ENCODE measurements around the gene GGTLC1. TPM values are rescaled to one million over a fixed set of nuclear protein-coding genes. Genes with fewer than 3 reads are reported as not detected.

Gene GGTLC1
- total RNA-seq, 4 donors from 2014 or later: not detected

DNA sequence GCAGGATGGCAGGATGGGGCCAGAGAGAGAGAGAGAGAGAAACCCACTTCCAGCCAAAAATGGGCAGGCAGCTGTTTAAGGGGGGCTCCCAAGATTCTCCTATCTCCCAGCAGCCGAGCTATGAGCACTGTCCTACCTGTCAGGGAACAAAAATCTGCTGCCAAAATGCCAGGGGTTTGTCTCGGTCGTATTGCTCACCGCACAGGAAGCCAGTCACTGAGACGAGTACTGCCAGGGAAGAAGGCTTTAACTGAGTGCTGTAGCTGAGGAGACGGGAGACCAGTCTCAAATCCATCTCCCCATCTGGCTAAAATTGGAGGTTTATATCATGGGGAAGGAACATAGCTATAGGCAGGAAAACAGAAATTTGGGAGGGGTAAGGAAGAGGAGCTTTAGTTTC, 22.3 kb downstream of the GGTLC1 start:
- Histone ChIP-seq H3K27ac (no peak overlapping the region), H3K9me3 (no peaks in the 10 kb centered on the region), H3K4me1 (no peaks in the 10 kb centered on the region), H3K36me3 (no peaks in the 10 kb centered on the region), H3K4me3 (no peak overlapping the region), H3K27me3 (no peaks in the 10 kb centered on the region)
- in situ Hi-C loops (cut with MboI; ENCODE audit: low sequenced_read_pairs in 4 of 4) (loop anchor here in 1 of 4 donors (25.0 kb wide), 1 partner anchor 279 kb away; the partner anchor contains the start of gene CST4), intact Hi-C loops (cut with DNase I; ENCODE audit: low total_unique reads) (no loop called here)
- ATAC-seq (no peak), DNase-seq (no peak)
- TF ChIP-seq, protein P1, sequence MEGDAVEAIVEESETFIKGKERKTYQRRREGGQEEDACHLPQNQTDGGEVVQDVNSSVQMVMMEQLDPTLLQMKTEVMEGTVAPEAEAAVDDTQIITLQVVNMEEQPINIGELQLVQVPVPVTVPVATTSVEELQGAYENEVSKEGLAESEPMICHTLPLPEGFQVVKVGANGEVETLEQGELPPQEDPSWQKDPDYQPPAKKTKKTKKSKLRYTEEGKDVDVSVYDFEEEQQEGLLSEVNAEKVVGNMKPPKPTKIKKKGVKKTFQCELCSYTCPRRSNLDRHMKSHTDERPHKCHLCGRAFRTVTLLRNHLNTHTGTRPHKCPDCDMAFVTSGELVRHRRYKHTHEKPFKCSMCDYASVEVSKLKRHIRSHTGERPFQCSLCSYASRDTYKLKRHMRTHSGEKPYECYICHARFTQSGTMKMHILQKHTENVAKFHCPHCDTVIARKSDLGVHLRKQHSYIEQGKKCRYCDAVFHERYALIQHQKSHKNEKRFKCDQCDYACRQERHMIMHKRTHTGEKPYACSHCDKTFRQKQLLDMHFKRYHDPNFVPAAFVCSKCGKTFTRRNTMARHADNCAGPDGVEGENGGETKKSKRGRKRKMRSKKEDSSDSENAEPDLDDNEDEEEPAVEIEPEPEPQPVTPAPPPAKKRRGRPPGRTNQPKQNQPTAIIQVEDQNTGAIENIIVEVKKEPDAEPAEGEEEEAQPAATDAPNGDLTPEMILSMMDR (IDR thresholded peaks at IDR 0.05 in 4 of 5, conservative IDR thresholded peaks at IDR 0.05 in 1 of 5): no peak
- no peak for TF ChIP-seq POLR2A (IDR thresholded peaks at IDR 0.05)

DNA sequence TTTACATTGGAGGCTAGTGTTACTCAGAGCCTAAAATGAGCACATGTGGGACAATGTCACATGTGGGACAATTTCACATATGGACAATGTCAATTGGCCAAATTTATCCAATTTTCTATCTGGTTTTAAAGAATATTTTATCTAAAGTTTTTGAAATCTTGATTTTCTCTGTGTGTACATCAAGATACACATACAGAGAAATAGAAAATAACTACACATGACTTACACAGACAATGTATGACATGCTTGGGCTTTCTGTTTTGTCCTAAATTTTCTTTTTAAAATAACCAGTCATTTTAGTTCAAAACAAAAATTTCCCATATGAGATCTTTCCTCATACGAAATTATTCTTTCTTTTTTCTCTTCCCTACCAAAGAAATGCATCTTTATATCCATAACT, 24.6 kb downstream of the GGTLC1 start:
- Histone ChIP-seq H3K4me1 (no peaks in the 10 kb centered on the region), H3K36me3 (no peaks in the 10 kb centered on the region), H3K4me3 (no peak overlapping the region), H3K27me3 (no peaks in the 10 kb centered on the region), H3K9me3 (no peaks in the 10 kb centered on the region), H3K27ac (no peak overlapping the region)
- no peak for TF ChIP-seq POLR2A (IDR thresholded peaks at IDR 0.05)
- TF ChIP-seq, protein P1 (IDR thresholded peaks at IDR 0.05 in 4 of 5, conservative IDR thresholded peaks at IDR 0.05 in 1 of 5): no peak
- in situ Hi-C loops (cut with MboI; ENCODE audit: low sequenced_read_pairs in 4 of 4) (loop anchor here in 1 of 4 donors (25.0 kb wide), 1 partner anchor 277 kb away; the partner anchor contains the start of gene CST4), intact Hi-C loops (cut with DNase I; ENCODE audit: low total_unique reads) (no loop called here)
- DNase-seq: no peak
- no peak for ATAC-seq

- no peaks in the 10 kb centered on the region for H3K27me3 ChIP-seq
- intact Hi-C loops (cut with DNase I; ENCODE audit: low total_unique reads) (no loop called here), in situ Hi-C loops (cut with MboI; ENCODE audit: low sequenced_read_pairs in 4 of 4) (loop anchor here in 1 of 4 donors (25.0 kb wide), 1 partner anchor 275 kb away; the partner anchor contains the start of gene CST4)
- no peaks in the 10 kb centered on the region for H3K9me3 ChIP-seq
- H3K4me1 ChIP-seq: no peaks in the 10 kb centered on the region
- ATAC-seq: no peak
- no peak for DNase-seq
- H3K36me3 ChIP-seq: no peaks in the 10 kb centered on the region
- TF ChIP-seq POLR2A (IDR thresholded peaks at IDR 0.05): no peak
- TF ChIP-seq, protein P1 (IDR thresholded peaks at IDR 0.05 in 4 of 5, conservative IDR thresholded peaks at IDR 0.05 in 1 of 5): no peak
- no peak overlapping the region for H3K27ac ChIP-seq
- no peak overlapping the region for H3K4me3 ChIP-seq
Measured at GRCh38 chr20:23962272-23962671, 26.3 kb downstream of the GGTLC1 start.

DNA sequence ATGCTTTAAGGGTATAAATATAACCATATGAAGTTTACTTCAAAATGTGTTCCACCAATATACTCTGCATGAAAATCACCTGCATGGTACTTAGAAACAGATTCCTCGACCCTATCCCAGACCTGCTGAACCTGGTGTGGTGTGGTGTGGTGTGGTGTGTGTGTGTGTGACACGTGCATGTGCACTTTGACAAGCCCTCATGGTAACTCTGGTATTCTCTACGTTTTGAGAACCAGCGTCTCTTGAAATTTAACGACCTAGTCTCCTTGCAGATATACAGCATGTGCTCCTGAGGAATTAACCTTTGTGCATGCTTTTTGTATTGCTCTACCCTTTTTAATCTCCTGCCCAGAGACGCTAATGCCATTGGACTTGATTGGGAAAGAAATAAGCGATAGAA, 29.5 kb downstream of the GGTLC1 start:
- in situ Hi-C loops (cut with MboI; ENCODE audit: low sequenced_read_pairs in 4 of 4) (loop anchor here in 1 of 4 donors (25.0 kb wide), 1 partner anchor 272 kb away; the partner anchor contains the start of gene CST4), intact Hi-C loops (cut with DNase I; ENCODE audit: low total_unique reads) (no loop called here)
- Histone ChIP-seq H3K27ac (no peak overlapping the region), H3K27me3 (no peaks in the 10 kb centered on the region), H3K36me3 (no peaks in the 10 kb centered on the region), H3K4me1 (no peaks in the 10 kb centered on the region), H3K9me3 (no peaks in the 10 kb centered on the region), H3K4me3 (no peak overlapping the region)
- ATAC-seq (no peak), DNase-seq (no peak)
- TF ChIP-seq POLR2A (IDR thresholded peaks at IDR 0.05): no peak
- TF ChIP-seq, protein P1 (IDR thresholded peaks at IDR 0.05 in 4 of 5, conservative IDR thresholded peaks at IDR 0.05 in 1 of 5): no peak

DNA sequence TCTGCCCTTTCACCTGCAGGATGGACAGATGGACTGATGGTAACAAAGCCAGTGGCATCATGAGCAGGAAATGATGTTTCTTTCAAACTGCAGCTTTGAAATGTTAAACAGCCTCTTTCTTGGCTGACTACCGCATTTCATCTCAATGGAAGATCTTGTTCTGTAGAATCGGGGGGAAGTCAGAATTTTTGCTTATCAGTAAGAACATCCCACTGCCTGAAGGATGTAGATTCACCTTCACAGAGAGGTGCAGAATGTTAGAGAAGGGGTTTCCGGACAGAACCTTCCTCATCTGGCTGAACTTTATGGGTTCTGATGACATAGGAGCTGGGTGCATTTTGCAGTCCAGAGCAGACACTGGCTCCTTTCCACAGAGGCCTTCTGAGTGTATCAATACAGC, 32.7 kb downstream of the GGTLC1 start:
- H3K9me3 ChIP-seq: no peaks in the 10 kb centered on the region
- ATAC-seq (no peak), DNase-seq (no peak)
- H3K27ac ChIP-seq: no peak overlapping the region
- intact Hi-C loops (cut with DNase I; ENCODE audit: low total_unique reads) (no loop called here), in situ Hi-C loops (cut with MboI; ENCODE audit: low sequenced_read_pairs in 4 of 4) (loop anchor here in 1 of 4 donors (25.0 kb wide), 1 partner anchor 269 kb away; the partner anchor contains the start of gene CST4)
- no peaks in the 10 kb centered on the region for H3K4me1 ChIP-seq
- no peaks in the 10 kb centered on the region for H3K27me3 ChIP-seq
- no peaks in the 10 kb centered on the region for H3K36me3 ChIP-seq
- no peak for TF ChIP-seq POLR2A (IDR thresholded peaks at IDR 0.05)
- H3K4me3 ChIP-seq: no peak overlapping the region

Data from gastrocnemius medialis (tissue), 4 donors.